ENCODE measurements around the gene PTPRU. TPM values are rescaled to one million over a fixed set of nuclear protein-coding genes. Genes with fewer than 3 reads are reported as not detected.

The PTPRU gene
- total RNA-seq, 3 donors from 2014 or later, result 1.8 to 14.3 (median 2.2) TPM

DNA sequence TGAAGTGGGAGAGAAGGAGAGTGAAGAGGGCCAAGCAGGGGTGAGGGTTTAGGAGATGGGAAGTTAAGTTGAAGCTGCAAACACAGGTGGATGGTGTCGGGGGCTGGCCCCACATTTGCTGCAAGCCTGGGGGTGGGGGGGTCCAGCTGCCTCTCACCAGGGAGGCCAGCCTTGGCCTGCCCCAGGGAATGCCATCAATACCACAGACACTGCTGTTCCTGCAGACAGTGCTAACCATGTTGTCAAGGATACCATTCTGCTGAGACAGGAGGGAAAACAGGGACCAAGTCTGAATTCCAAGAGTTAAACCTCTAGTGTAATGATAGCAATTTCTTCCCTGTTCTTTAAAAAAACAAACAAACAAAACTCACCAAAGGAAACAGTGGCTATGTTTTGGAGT lies 13.6 kb upstream of the PTPRU start:
- TF ChIP-seq, protein P1, sequence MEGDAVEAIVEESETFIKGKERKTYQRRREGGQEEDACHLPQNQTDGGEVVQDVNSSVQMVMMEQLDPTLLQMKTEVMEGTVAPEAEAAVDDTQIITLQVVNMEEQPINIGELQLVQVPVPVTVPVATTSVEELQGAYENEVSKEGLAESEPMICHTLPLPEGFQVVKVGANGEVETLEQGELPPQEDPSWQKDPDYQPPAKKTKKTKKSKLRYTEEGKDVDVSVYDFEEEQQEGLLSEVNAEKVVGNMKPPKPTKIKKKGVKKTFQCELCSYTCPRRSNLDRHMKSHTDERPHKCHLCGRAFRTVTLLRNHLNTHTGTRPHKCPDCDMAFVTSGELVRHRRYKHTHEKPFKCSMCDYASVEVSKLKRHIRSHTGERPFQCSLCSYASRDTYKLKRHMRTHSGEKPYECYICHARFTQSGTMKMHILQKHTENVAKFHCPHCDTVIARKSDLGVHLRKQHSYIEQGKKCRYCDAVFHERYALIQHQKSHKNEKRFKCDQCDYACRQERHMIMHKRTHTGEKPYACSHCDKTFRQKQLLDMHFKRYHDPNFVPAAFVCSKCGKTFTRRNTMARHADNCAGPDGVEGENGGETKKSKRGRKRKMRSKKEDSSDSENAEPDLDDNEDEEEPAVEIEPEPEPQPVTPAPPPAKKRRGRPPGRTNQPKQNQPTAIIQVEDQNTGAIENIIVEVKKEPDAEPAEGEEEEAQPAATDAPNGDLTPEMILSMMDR (IDR thresholded peaks at IDR 0.05), result no peak
- H3K4me1 ChIP-seq (ENCODE audit: low read depth), result no peaks in the 10 kb centered on the region

DNA sequence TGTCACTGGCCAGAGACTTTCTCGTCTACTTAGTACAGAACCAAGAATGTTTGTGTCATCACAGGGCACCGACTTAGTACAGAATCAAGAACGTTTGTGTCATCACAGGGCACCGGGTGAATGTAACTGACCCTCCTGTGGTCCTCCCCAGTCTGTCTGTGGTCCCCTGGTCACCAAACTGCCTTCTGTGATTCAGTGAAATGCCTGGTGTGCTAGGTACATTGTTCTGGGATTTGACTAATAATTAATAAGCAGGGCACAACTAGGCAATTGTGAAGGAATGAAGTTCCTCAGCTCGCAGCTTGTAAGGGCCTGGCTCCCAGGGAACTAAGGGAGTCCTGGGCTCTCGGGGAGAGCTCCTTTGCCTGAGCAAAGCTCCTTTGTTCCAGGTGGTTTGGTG lies 12.8 kb upstream of the PTPRU start:
- TF ChIP-seq, protein P1 (IDR thresholded peaks at IDR 0.05), result no peak
- no peak overlapping the region for H3K4me3 ChIP-seq
- no peaks in the 10 kb centered on the region for H3K4me1 ChIP-seq (ENCODE audit: low read depth)
- H3K36me3 ChIP-seq (ENCODE audit: low read depth), result no peaks in the 10 kb centered on the region
- H3K9me3 ChIP-seq, result no peaks in the 10 kb centered on the region
- no peak for ATAC-seq
- no peak for DNase-seq
- intact Hi-C loops (cut with DNase I, micrococcal nuclease), result no loop called here

More for the DNA sequence above, 13.6 kb upstream of the PTPRU start:
- intact Hi-C loops (cut with DNase I, micrococcal nuclease), result no loop called here
- no peak for ATAC-seq
- Histone ChIP-seq H3K4me3 (no peak overlapping the region), H3K36me3 (ENCODE audit: low read depth) (no peaks in the 10 kb centered on the region), H3K9me3 (no peaks in the 10 kb centered on the region)
- DNase-seq, result no peak

DNA sequence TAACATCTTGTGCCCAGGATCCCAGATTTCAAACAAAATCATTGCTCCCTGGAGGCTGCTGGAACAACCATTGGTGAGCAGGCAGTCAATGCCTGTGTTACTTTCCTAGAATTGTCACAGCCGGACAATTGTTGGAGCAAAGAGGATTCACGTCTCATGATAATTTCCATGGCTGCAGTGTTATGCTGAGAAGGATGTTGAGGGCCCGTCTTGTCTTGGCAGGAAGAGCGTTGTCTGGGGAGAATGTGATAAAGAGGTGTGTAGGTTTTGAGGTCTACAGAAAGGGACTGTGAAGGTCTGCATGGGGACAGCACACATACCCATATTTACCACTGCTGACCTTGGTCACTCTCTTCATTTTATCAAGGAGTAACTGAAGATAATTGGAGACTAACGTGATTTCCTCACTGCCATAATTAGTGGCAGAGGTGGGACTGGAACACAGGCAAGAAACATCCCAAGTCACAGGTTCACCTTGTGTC lies 11.9 kb upstream of the PTPRU start:
- Histone ChIP-seq H3K36me3 (ENCODE audit: low read depth) (no peaks in the 10 kb centered on the region), H3K4me1 (ENCODE audit: low read depth) (no peaks in the 10 kb centered on the region), H3K9me3 (no peaks in the 10 kb centered on the region), H3K4me3 (no peak overlapping the region)
- TF ChIP-seq, protein P1 (IDR thresholded peaks at IDR 0.05), result no peak
- DNase-seq (no peak), ATAC-seq (no peak)
- intact Hi-C loops (cut with DNase I, micrococcal nuclease), result no loop called here

DNA sequence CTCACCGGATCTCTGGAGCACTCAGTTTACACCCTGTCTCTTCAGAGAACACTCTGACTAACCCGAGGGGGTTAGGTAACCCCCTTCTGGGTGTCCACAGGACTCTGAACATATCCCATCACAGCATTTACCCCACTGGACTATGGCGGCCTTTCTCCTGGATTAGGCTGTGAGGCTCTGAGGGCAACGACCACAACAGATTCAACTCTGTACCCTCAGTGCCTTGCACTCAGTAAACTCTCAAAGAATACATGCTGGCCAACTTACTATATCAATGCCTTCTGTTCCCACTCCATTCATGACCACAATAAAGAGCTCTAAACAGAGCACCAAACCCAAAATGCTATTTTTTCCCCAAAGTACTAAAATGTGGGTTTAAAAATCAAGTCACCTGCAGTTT lies 11.0 kb upstream of the PTPRU start:
- DNase-seq, result no peak
- TF ChIP-seq, protein P1 (IDR thresholded peaks at IDR 0.05), result no peak
- ATAC-seq, result no peak
- H3K4me3 ChIP-seq, result no peak overlapping the region
- H3K9me3 ChIP-seq, result no peaks in the 10 kb centered on the region
- intact Hi-C loops (cut with DNase I, micrococcal nuclease), result no loop called here
- no peaks in the 10 kb centered on the region for H3K36me3 ChIP-seq (ENCODE audit: low read depth)
- H3K4me1 ChIP-seq (ENCODE audit: low read depth), result peaks cover 6% of the 10 kb centered on the region

DNA sequence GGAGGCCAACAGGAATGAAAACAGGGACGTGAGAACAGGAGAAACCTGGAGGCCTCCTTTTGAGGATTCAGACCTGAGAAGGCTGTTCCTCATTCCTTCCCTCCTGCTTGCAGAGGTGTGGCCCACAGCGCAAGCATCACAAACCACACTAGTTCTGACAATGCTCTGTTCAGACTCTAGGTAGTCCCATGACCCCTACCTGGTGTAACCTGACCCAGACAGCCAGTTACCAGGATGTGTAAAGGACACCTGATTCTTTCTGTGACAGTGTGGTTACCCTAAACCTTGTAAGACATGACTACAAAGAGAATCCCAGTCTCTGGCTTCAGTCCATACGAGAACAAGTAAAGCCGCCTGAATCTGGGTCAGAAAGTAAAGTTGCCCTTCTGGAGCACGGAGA lies 8.8 kb upstream of the PTPRU start:
- DNase-seq (no peak), ATAC-seq (no peak)
- intact Hi-C loops (cut with DNase I, micrococcal nuclease), result no loop called here
- Histone ChIP-seq H3K36me3 (ENCODE audit: low read depth) (no peaks in the 10 kb centered on the region), H3K4me3 (no peak overlapping the region), H3K9me3 (no peaks in the 10 kb centered on the region), H3K4me1 (ENCODE audit: low read depth) (peaks cover 8% of the 10 kb centered on the region)
- TF ChIP-seq, protein P1 (IDR thresholded peaks at IDR 0.05), result no peak

DNA sequence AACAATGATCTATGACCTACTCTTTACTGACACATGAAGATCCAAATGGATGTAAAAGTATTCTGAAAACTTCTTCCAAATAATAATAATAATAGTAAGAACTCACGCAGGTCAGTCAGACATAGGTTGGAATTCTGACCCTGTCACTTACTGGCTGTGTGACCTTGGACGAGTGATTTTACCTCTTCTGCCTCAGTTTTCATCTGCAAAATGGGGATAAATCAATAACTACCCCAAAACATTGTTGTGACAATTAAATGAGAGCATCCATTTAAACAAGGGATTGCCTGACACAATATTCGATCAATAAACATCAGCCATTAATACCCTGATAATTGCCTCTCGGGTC lies 6.1 kb upstream of the PTPRU start:
- TF ChIP-seq, protein P1 (IDR thresholded peaks at IDR 0.05), result no peak
- H3K36me3 ChIP-seq (ENCODE audit: low read depth), result no peaks in the 10 kb centered on the region
- intact Hi-C loops (cut with DNase I, micrococcal nuclease), result loop anchor here (10.0 kb wide), 2 partner anchors 615 to 1485 kb away; no protein-coding TSS in a partner anchor

More for the DNA sequence above, 6.1 kb upstream of the PTPRU start:
- ATAC-seq (no peak), DNase-seq (no peak)
- peak overlapping the region; percentile 45 for H3K4me3 ChIP-seq
- no peaks in the 10 kb centered on the region for H3K9me3 ChIP-seq
- H3K4me1 ChIP-seq (ENCODE audit: low read depth), result peaks cover 8% of the 10 kb centered on the region

Data from mucosa of descending colon (tissue), 3 donors.